SW 1271 (cell line): ENCODE data around the gene STAU1.
"Not testable (repeated sequence)": the region's sequence is repeated elsewhere in the genome, so short reads cannot be mapped to it uniquely, and the experiment has no call there.

Experiments used
- DNase-seq, 2 experiments: peaks; one replicate each; lab custom pipeline; 2025; lab: John Stamatoyannopoulos, UW

The STAU1 gene

DNA sequence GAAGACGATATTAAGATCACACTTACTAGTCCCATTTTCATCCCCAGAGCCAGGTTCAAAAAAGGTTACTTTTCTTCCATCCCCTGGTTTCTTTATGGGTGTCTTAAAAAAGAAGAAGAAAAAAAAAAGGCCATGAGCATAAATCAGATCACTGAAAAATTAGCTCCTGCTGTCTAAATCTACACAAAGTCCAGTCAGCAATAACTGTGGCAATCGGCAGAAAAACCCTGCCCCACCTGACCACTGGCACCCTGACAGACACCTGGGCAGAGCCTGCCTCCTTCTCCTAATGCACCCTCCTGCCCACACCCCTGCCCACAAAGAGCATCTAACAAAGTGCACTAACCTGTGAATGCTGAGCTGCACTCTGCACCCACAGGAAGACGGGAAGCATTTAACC, 69.8 kb downstream of the STAU1 start:
- no peak for DNase-seq

DNA sequence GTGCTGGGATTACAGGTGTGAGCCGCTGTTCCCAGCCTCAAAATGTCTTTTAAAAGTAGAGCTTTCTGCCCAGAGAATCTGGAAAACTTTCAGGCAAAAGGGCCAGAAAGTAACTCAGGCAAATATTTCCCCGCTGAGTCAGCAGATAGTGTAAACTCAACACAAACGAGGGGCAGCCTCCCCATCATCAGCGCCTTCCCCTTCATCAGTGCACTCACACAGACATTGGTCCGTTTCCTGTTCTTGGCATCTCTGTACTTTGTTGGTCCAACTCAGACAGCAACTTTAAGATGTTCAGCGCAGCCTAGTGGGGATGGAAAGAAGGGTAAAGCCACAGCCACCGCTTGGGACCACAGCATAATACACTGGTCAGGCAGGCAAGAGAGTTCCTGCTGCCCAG, 72.6 kb downstream of the STAU1 start:
- DNase-seq, result no peak

- DNase-seq, result no peak
These were observed 75.4 kb downstream of the STAU1 start for GRCh38 chr20:49112596-49113274.

- DNase-seq, result no peak
These were observed 77.1 kb downstream of the STAU1 start for GRCh38 chr20:49110767-49111694.

DNA sequence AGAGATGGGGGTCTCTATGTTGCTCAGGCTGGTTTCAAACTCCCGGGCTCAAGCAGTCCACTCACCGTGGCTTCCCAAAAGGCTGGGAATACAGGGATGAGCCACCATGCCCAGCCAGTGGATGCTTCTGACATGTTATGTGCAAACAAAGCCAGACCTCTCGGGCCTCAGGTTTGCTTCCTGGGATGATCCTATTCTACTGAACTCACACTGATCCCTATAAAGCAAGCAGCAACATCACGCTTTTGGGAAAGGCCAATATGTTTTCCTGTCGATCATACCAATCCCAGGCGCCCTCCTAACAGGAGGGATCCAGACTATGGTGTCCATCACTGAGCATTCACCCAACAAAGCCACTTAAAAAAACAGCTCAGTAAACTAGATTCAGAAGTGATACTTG, 81.8 kb downstream of the STAU1 start:
- DNase-seq, result no peak

- DNase-seq, result not testable (repeated sequence)
These were observed 83.1 kb downstream of the STAU1 start for GRCh38 chr20:49104979-49105547.

DNA sequence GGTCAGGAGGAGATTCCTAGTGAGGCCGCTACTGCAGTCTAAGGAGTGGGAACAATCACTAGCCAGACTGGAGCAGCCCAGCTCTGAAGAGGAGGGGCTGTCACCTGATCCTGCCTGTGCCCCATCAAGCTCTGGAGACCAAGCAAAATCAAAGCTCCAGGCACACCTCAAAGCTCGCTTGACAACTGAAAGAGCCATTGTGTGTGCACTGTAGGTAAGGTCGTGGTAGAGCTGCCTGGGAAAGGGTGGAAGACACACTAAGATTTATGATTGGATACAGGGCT, 83.8 kb downstream of the STAU1 start:
- no peak for DNase-seq

DNA sequence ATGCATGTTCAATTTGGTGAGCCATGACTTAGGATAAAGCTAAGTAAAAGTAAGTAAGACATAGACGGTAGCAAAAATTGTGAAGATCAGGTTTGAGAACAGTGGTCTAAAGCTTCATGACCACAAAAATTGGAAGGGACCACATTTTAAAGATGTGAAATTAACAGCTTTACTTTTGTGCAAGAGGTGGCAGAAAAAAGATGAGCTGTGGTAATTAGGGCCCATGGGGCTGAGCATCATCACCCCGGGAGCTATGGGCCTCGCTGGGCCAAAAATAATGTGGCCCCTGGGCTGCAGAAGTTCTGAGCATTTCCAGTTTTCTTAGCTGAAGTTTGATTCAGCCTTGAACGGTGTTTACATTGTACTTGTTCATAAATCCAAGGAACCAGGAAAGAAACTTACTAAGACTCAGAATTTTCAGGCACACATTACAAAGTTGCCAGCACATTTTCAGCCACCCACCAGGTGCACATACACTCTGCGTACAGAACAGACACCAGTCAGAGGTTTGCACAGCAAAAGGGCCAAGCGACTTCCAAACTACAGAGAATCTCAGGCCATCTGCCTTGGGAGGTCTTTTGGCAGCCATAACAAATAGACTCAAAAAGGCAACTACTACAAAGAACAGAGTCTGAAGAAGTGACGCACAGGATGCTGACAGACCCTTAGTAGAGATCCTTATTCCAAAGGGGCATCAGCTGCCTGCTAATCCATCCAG, 84.3 kb downstream of the STAU1 start:
- no peak for DNase-seq

GRCh38 chr20:49103019-49103418, 85.1 kb downstream of the STAU1 start:
- no peak for DNase-seq

DNA sequence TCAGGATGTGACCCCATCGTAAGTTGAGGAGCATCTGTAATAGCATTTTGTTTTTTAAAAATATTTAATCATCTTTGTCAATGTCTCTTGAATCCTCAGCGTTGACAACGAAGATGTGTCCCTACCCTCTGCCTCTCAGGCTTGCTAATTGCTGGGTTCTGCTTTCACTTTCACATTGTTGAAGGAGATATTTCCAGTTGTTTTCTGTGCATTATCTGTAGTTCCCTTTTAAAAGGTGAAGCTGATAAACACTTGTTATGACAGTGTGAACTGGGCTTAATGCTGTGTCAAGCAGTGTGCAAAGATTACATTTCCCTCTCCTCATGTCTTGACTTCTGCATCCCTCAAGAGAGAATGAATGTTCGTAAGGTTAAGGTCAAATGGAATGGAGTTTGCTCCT, 87.2 kb downstream of the STAU1 start:
- no peak for DNase-seq

DNA sequence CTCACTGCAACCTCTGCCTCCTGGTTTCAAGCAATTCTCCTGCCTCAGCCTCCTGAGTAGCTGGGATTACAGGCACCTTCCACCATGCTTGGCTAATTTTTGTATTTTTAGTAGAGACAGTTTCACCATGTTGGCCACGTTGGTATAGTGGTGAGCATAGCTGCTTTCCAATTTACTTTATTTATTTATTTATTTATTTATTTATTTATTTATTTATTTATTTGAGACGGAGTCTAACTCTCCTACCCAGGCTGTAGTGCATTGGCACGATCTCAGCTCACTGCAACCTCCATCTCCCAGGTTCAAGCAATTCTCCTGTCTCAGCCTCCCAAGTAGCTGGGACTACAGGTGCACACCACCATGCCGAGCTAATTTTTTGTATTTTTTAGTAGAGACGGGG, 87.8 kb downstream of the STAU1 start:
- DNase-seq, result not testable (repeated sequence)

GRCh38 chr20:49099011-49099410, 89.1 kb downstream of the STAU1 start:
- DNase-seq, result no peak

- DNase-seq, result no peak
These were observed 90.0 kb downstream of the STAU1 start for GRCh38 chr20:49098136-49098535.

DNA sequence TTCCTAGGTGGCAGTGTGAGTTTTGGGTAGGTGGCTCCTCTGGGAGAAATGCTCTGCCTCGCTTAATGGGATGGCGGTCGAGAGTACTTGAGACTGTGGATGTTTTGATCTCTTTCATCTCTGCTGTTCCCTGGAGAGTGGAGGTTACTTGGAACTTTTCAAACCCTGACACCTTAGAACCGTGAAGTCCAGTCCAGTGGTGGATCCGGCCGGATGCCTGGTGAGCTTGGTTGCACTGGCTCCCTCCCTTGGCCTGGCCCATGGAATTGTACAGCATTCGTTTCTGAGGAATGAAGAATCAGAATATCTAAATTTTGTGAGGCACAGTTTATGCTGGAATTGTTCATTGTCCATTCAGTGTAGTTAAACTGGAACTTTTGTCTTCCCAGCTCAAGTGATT, 91.0 kb downstream of the STAU1 start:
- DNase-seq, result no peak

DNA sequence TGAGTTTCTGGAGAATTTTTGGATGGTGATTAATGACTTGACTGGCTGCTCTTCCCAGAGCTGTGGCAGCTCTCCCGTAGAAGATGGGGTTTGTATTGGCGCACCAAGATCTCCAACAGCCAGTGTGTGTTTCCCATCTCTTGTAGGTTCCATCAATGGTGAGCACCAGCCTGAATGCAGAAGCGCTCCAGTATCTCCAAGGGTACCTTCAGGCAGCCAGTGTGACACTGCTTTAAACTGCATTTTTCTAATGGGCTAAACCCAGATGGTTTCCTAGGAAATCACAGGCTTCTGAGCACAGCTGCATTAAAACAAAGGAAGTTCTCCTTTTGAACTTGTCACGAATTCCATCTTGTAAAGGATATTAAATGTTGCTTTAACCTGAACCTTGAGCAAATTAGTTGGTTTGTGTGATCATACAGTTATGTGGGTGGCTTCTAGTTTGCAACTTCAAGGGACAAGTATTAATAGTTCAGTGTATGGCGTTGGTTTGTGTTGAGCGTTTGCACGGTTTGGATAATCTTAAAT, 91.9 kb downstream of the STAU1 start:
- no peak for DNase-seq

- no peak for DNase-seq
These were observed 96.4 kb downstream of the STAU1 start for GRCh38 chr20:49091762-49092161.

DNA sequence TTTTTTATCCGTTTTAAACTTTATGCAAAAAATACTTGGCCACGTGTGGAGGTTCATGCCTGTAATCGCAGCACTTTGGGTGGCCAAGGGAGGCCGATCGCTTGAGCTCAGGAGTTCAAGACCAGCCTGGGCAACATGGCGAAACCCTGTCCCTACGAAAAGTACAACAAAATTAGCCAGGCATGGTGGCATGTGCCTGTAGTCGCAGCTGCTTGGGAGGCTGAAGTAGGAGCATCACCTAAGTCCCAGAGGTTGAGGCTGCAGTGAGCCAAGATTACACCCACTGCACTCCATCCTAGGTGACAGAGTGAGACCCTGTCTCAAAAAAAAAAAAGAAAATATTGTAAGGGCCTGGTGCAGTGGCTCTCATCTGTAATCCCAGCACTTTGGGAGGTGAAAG, 97.0 kb downstream of the STAU1 start:
- no peak for DNase-seq

- not testable (repeated sequence) for DNase-seq
These were observed 105.8 kb downstream of the STAU1 start for GRCh38 chr20:49082295-49082694.

DNA sequence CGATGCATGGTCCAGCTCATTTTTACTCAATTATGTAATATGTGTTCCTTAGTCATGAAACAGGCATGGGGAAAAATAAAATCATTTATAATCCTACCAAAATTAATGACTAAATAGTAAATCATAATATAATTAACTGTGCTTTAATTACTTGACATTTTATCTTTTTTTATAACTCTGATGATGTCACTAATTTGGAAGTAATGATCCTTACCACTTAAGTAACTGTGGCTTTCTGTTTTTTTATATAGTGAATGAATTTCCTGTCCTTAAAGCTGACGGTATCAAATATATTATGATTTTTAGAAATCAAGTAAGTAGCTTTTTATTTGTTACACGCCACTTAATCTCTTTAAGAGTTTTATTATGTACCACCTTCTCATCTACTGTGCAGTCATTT, 109.8 kb downstream of the STAU1 start:
- DNase-seq, result no peak

- DNase-seq, result no peak
These were observed 113.6 kb downstream of the STAU1 start for GRCh38 chr20:49074521-49074920.
